ENCODE results near the gene S100PBP.
"Not testable (repeated sequence)": the region's sequence is repeated elsewhere in the genome, so short reads cannot be mapped to it uniquely, and the experiment has no call there.

The S100PBP gene

DNA sequence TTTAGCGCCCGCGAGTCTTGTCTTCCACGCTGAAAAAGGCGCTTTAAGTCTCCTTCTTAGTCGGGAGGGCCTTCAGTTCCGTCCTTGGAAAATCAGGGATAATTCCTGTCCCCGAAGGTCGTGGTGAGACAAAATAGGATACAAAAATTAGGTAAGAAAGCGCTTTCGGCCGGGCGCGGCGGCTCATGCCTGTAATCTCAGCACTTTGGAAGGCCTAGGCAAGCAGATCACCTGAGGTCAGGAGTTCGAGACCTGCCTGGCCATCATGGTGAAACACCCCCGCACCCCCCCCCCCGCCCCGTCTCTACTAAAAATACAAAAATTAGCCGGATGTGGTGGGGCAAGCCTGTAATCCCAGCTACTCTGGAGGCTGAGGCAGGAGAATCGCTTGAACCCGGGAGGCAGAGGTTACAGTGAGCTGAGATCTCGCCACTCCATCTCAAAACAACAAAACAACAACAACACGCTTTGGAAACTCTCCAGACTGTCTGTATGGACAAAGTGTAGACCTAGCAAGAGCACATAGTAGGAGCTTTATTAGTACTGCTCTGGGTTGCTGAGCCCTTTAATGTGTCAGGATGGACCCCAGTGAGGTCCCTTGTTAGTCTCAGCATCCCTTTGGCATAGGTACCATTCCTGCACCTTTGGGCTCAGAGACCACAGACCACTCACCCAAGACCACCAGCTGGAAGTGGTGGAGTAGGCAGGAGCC is 84.5 kb downstream of the S100PBP start:
- no peak for DNase-seq

DNA sequence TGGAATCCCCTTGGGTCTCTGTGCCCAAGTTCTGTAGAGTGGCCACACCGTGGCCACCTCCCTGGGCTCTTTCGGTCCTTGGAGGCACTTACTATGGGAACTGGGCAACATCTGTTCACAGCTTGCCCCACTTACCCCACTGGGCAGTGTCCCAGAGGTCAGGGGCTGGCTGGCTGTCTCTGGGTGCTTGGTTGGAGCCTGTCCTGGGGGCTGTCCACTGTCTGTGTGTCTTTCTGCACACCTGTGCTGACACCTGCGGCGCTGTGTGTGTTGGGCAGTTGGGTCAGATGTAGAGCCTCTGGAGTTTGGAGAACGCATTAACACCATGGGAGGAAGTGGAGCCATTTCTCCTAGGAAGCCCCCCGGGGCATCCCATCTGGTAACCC is 85.1 kb downstream of the S100PBP start:
- DNase-seq = no peak

DNA sequence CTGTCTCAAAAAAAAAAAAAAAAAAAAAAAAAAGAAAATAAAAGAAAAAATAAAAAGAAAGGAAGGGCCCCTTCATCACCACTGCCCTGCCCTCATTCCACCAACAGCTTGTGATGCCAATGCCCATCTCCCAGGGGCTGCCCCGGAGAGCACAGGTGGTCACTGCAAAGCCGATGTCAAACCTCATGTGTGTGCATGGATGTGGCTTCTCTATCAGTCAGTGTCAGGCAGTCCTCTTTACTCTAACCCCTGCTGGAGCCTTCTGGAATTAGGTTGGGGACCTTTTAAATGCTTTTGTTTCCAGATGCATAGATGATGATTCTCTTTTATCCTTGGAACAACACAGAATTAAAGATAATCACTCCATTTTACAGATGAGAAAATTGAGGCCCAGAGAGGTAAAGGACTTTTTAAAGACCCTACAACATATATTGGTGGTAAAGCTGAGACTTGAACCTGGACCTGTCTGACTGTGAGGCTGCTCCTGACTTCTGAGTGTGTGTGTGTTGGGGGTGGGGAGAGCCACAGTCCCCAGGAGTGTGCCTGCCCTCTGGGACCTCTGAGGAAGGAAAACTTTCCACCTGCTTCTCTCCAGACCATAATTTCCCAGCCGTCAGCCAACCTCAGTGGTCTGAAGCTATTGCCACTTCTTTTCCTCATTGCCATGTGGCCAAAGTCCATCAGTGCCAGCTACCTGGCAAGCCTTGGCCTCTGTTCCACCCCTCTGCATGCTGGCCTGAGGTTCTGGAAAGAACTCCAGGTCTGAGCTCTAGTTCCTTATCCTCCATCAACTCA is 86.7 kb downstream of the S100PBP start:
- no peak for DNase-seq

DNA sequence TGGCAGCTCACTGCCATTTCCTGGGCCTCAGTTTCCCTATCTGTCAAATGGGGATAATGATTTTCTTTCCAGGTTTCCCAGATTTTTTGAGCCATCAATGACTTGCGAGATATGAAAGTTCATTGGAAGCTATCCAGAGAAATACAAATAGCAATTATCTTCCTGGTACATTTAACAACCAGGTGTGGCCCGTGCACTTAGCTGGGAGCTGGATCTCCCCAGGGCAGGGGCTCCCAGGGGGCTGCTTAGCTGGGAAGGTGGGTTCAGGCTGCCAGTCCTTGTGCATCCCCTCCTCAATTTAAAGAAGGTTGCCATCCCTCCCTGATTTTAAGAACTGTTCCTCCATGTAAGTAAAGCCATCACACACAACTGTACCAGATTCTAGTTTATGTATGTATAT is 87.3 kb downstream of the S100PBP start:
- no peak for DNase-seq

DNA sequence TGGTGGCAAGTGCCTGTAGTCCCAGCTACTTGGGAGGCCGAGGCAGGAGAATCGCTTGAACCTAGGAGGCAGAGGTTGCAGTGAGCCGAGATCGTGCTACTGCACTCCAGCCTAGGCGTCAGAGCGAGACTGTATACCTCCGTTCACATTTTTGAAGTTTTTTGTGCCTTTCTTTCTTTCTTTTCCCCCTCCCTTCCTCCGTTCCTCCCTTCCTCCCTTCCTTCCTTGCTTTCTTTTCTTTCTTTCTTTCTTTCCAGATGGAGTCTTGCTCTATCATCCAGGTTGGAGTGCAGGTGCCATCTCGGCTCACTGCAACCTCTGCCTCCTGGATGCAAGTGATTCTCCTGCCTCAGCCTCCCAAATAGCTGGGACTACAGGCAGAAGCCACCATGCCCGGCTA is 88.1 kb downstream of the S100PBP start:
- DNase-seq = not testable (repeated sequence)

DNA sequence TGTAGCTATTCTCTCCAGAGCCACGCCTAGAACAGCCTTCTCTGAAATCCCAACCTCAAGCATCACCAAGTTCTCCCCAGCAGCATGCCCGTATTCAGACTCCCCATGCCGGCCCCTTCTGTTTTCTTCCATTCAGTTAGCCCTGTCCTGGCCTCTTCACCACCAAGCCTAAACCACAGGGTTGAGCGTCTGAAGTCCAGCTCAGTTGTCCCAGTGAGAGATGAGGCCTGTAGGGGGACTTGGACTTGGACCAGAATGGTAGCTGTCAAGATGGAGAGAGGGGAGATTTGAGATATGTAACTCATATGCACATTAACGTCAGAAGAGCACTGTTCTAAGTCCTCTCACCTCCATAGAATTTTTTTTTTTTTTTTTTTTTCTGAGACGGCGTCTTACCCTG is 89.2 kb downstream of the S100PBP start:
- DNase-seq = no peak

DNA sequence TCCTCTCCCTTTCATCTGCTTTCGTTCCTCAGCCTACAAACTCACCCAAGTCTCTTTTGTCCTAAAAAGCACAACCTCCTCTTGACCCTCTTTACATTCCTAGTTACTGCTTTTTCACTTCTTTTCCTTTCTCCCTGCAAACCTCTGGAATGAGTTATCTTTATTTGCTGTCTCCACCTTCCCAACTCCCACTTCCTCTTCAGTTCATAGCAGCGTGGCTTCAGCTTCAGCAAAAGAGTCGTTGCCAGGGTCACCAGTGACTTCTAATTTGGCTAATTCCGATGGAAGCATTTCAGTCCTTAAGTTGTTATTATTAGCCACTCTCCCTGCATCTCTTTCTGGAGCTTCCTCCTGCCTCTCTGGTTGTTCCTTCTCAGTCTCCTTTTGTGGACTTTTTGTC is 90.0 kb downstream of the S100PBP start:
- DNase-seq = no peak
